ENCODE results near the gene PSMA5.
"Not testable (repeated sequence)": the region's sequence is repeated elsewhere in the genome, so short reads cannot be mapped to it uniquely, and the experiment has no call there.

Gene PSMA5

GRCh38 chr1:109432336-109432735 is 6.1 kb upstream of the PSMA5 start:
- DNase-seq (ENCODE audit: low spot score) = no peak

GRCh38 chr1:109427171-109427467 is 871 bp upstream of the PSMA5 start:
- DNase-seq (ENCODE audit: low spot score) = no peak

- DNase-seq (ENCODE audit: low spot score) = peak; percentile 66
These were observed 612 bp downstream of the PSMA5 start for GRCh38 chr1:109425391-109426280.

GRCh38 chr1:109423498-109423897 is 2.8 kb downstream of the PSMA5 start:
- no peak for DNase-seq (ENCODE audit: low spot score)

GRCh38 chr1:109412551-109412950 is 13.7 kb downstream of the PSMA5 start:
- no peak for DNase-seq (ENCODE audit: low spot score)

- DNase-seq (ENCODE audit: low spot score) = no peak
These were observed 21.4 kb downstream of the PSMA5 start for GRCh38 chr1:109404838-109405237.

GRCh38 chr1:109402025-109402424 is 24.2 kb downstream of the PSMA5 start:
- DNase-seq (ENCODE audit: low spot score) = no peak

GRCh38 chr1:109400035-109400655 is 26.1 kb downstream of the PSMA5 start:
- no peak for DNase-seq (ENCODE audit: low spot score)

- DNase-seq (ENCODE audit: low spot score) = peak; percentile 76
These were observed 26.8 kb downstream of the PSMA5 start for GRCh38 chr1:109399326-109399957.

- DNase-seq (ENCODE audit: low spot score) = no peak
These were observed 27.7 kb downstream of the PSMA5 start for GRCh38 chr1:109398343-109399225.

- DNase-seq (ENCODE audit: low spot score) = peak; percentile 60
These were observed 28.5 kb downstream of the PSMA5 start, which contains the start of gene SORT1 for GRCh38 chr1:109397581-109398342. Gene SORT1 (minus strand): TSS chr1:109397918. CDS start chr1:109397892, 26 bp downstream.

- DNase-seq (ENCODE audit: low spot score) = no peak
These were observed 29.2 kb downstream of the PSMA5 start for GRCh38 chr1:109396871-109397580.

- no peak for DNase-seq (ENCODE audit: low spot score)
These were observed 29.8 kb downstream of the PSMA5 start for GRCh38 chr1:109396513-109396839.

- no peak for DNase-seq (ENCODE audit: low spot score)
These were observed 30.4 kb downstream of the PSMA5 start for GRCh38 chr1:109395602-109396512.

- not testable (repeated sequence) for DNase-seq (ENCODE audit: low spot score)
These were observed 31.0 kb downstream of the PSMA5 start for GRCh38 chr1:109395282-109395599.

- DNase-seq (ENCODE audit: low spot score) = no peak
These were observed 31.5 kb downstream of the PSMA5 start for GRCh38 chr1:109394591-109395281.

- DNase-seq (ENCODE audit: low spot score) = no peak
These were observed 32.5 kb downstream of the PSMA5 start for GRCh38 chr1:109393617-109394233.

- peak; percentile 54 for DNase-seq (ENCODE audit: low spot score)
These were observed 33.2 kb downstream of the PSMA5 start for GRCh38 chr1:109392788-109393616.

Data from kidney capillary endothelial cell (primary cell).